H9 (cell line): ENCODE data around the gene SASH3. TPM values are rescaled to one million over a fixed set of nuclear protein-coding genes. Genes with fewer than 3 reads are reported as not detected.

ENCODE experiments used
- DNase-seq: peaks from one replicate; pipeline ENCODE4 v3.0.0-alpha.2; 2017
- H2AFZ ChIP-seq: one replicate; pipeline ENCODE4 v1.6.1; 2013; ENCODE audit warnings: mild to moderate bottlenecking, low read length, control low read depth, moderate library complexity
- H2AK5ac ChIP-seq: 2 replicates; pipeline ENCODE4 v1.6.1; 2013; ENCODE audit warnings: low read length, control low read depth, mixed read lengths; ENCODE audit not compliant: insufficient read length
- H2BK120ac ChIP-seq: one replicate; pipeline ENCODE4 v1.6.1; 2013; ENCODE audit warnings: low read depth, mild to moderate bottlenecking, low read length, control low read depth, inconsistent platforms; ENCODE audit not compliant: poor library complexity, severe bottlenecking
- H2BK12ac ChIP-seq: 2 replicates; pipeline ENCODE4 v1.6.1; 2013; ENCODE audit warnings: low read length, control low read depth, mixed read lengths, low read depth; ENCODE audit not compliant: insufficient read length
- H2BK15ac ChIP-seq: 2 replicates; pipeline ENCODE4 v1.6.1; 2013; ENCODE audit warnings: low read depth, low read length, control low read depth
- H2BK20ac ChIP-seq: one replicate; pipeline ENCODE4 v1.6.1; 2013; ENCODE audit warnings: low read depth, mild to moderate bottlenecking, low read length, control low read depth, inconsistent platforms; ENCODE audit not compliant: poor library complexity, severe bottlenecking
- H2BK5ac ChIP-seq: 2 replicates; pipeline ENCODE4 v1.6.1; 2013; ENCODE audit warnings: low read length, control low read depth, mixed read lengths; ENCODE audit not compliant: insufficient read length
- H3K14ac ChIP-seq: 2 replicates; pipeline ENCODE4 v1.6.1; 2013; ENCODE audit warnings: low read length, control low read depth; ENCODE audit not compliant: insufficient read depth
- H3K18ac ChIP-seq: 2 replicates; pipeline ENCODE4 v1.6.1; 2013; ENCODE audit warnings: low read depth, mild to moderate bottlenecking, mixed read lengths, low read length, control low read depth; ENCODE audit not compliant: insufficient read length
- H3K23ac ChIP-seq: 2 replicates; pipeline ENCODE4 v1.6.1; 2013; ENCODE audit warnings: low read length, control low read depth, mixed read lengths, low read depth; ENCODE audit not compliant: insufficient read length
- H3K23me2 ChIP-seq: 2 replicates; pipeline ENCODE4 v1.6.1; 2013; ENCODE audit warnings: low read depth, mild to moderate bottlenecking, mixed read lengths, low read length, control low read depth; ENCODE audit not compliant: insufficient read length, poor library complexity, severe bottlenecking
- H3K27ac ChIP-seq: 2 replicates; pipeline ENCODE4 v1.5.1; 2013; ENCODE audit warnings: low read length, control low read depth, mixed read lengths, low read depth; ENCODE audit not compliant: insufficient read length
- H3K27me3 ChIP-seq: 2 replicates; pipeline ENCODE4 v1.6.1; 2013; ENCODE audit warnings: low read length, control low read depth, inconsistent platforms; ENCODE audit not compliant: insufficient read depth
- H3K4ac ChIP-seq: 2 replicates; pipeline ENCODE4 v1.6.1; 2013; ENCODE audit warnings: low read depth, mild to moderate bottlenecking, control low read depth, inconsistent platforms, low read length, moderate library complexity
- H3K4me1 ChIP-seq: 2 replicates; pipeline ENCODE4 v1.6.1; 2013; ENCODE audit warnings: low read length, control low read depth, inconsistent platforms; ENCODE audit not compliant: insufficient read depth
- H3K4me2 ChIP-seq: 2 replicates; pipeline ENCODE4 v1.6.1; 2013; ENCODE audit warnings: low read length, control low read depth, mixed read lengths; ENCODE audit not compliant: insufficient read length, insufficient read depth
- H3K56ac ChIP-seq: 2 replicates; pipeline ENCODE4 v1.6.1; 2013; ENCODE audit warnings: low read depth, mild to moderate bottlenecking, mixed read lengths, low read length, control low read depth; ENCODE audit not compliant: insufficient read length
- H3K79me1 ChIP-seq: 2 replicates; pipeline ENCODE4 v1.6.1; 2013; ENCODE audit warnings: low read depth, mild to moderate bottlenecking, moderate library complexity, low read length, control low read depth, inconsistent platforms; ENCODE audit not compliant: insufficient read depth, poor library complexity, severe bottlenecking
- H3K79me2 ChIP-seq: 2 replicates; pipeline ENCODE4 v1.6.1; 2013; ENCODE audit warnings: low read length, control low read depth, inconsistent platforms; ENCODE audit not compliant: insufficient read depth
- H3K9ac ChIP-seq: 2 replicates; pipeline ENCODE4 v1.6.1; 2013; ENCODE audit warnings: low read length, control low read depth, mixed read lengths; ENCODE audit not compliant: insufficient read length; ENCODE audit errors: extremely low read depth
- H3K9me3 ChIP-seq: one replicate; pipeline ENCODE4 v1.6.1; 2013; ENCODE audit warnings: low read depth, low read length, inconsistent platforms; ENCODE audit not compliant: control insufficient read depth
- H3T11ph ChIP-seq: one replicate; pipeline ENCODE4 v1.6.1; 2013; ENCODE audit warnings: mild to moderate bottlenecking, low read length, control low read depth, inconsistent platforms
- H4K20me1 ChIP-seq: one replicate; pipeline ENCODE4 v1.6.1; 2013; ENCODE audit not compliant: control insufficient read depth, insufficient read length, insufficient read depth
- H4K5ac ChIP-seq: 2 replicates; pipeline ENCODE4 v1.6.1; 2013; ENCODE audit warnings: low read depth, mild to moderate bottlenecking, mixed read lengths, low read length, control low read depth; ENCODE audit not compliant: insufficient read length
- H4K8ac ChIP-seq: replicated peaks from 2 replicates; pipeline ENCODE4 v1.6.1; 2013; ENCODE audit warnings: low read length, control low read depth, mixed read lengths, low read depth; ENCODE audit not compliant: insufficient read length
- H4K91ac ChIP-seq: 2 replicates; pipeline ENCODE4 v1.6.1; 2013; ENCODE audit warnings: low read depth, mild to moderate bottlenecking, moderate library complexity, mixed read lengths, low read length, control low read depth; ENCODE audit not compliant: insufficient read length
- H3K27ac Mint-ChIP-seq, 3 experiments: 2 replicates in 2 of 3; 3 replicates in 1 of 3; pipeline ENCODE4 v1.8.0; 2020 to 2021; ENCODE audit warnings: mixed read lengths in 3 of 3, mild to moderate bottlenecking in 1 of 3, moderate library complexity in 1 of 3
- H3K27me3 Mint-ChIP-seq: 2 replicates; pipeline ENCODE4 v1.8.0; 2021; ENCODE audit warnings: low read depth, mild to moderate bottlenecking, moderate library complexity, mixed read lengths
- H3K36me3 Mint-ChIP-seq, 3 experiments: 2 replicates in 2 of 3; 3 replicates in 1 of 3; pipeline ENCODE4 v1.8.0; 2020 to 2021; ENCODE audit warnings: low read depth in 3 of 3, mixed read lengths in 3 of 3; ENCODE audit not compliant: insufficient read depth in 1 of 3
- H3K4me1 Mint-ChIP-seq, 2 experiments: 2 replicates each; pipeline ENCODE4 v1.8.0; 2020; ENCODE audit warnings: mixed read lengths in 2 of 2
- H3K4me3 Mint-ChIP-seq, 2 experiments: 2 replicates in 1 of 2; 3 replicates in 1 of 2; pipeline ENCODE4 v1.8.0; 2020 to 2021; ENCODE audit warnings: mild to moderate bottlenecking in 2 of 2, mixed read lengths in 2 of 2, moderate library complexity in 1 of 2
- H3K9me3 Mint-ChIP-seq, 2 experiments: 2 replicates in 1 of 2; 3 replicates in 1 of 2; pipeline ENCODE4 v1.8.0; 2020; ENCODE audit warnings: mild to moderate bottlenecking in 2 of 2, mixed read lengths in 2 of 2, moderate library complexity in 1 of 2
- WGBS: extraction: QIAGEN DNeasy Blood & Tissue Kit; methylation state at CpG from one replicate; pipeline ENCODE4 v1.1.7; 2013; ENCODE audit warnings: missing lambda C conversion rate, low lambda C conversion rate, mixed read lengths; ENCODE audit not compliant: insufficient read length; ENCODE audit errors: extremely low coverage; 5-methylcytosine and 5-hydroxymethylcytosine counted together
- total RNA-seq: library from RNA; stranded (reverse); gene quantifications from 2 replicates; pipeline ENCODE4 v1.2.1, GENCODE V29; 2021
- TF ChIP-seq, protein P1 (sequence below): fragments of 200-600 bp; sonication (generic); conservative IDR thresholded peaks from 3 replicates; pipeline ENCODE4 v1.8.0; 2021; ENCODE audit warnings: antibody characterized with exemption, mild to moderate bottlenecking

The SASH3 gene
- total RNA-seq, 1 experiment from 2014 or later: not detected

DNA sequence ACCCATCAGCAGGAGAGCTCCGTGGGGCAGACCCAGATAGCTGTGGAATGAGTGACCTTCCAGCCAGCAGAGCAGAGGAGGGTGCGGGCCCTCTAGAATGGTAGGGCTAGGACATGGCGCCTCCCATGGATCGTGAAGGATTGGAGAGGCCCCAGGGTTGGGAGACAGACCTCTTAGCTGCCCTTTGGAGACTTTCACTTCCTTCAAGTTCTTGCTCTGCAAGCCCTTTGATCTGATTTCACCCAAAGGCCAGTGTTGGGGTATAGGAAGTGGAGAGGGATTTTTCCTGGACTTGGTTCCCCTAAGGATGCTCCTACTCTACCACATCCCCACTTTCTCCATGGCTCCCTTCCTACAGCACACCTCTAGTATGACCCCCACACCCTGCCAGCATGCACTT lies 3.0 kb downstream of the SASH3 start:
- H3K9ac ChIP-seq: no peak overlapping the region
- H2AFZ ChIP-seq: no peak overlapping the region
- TF ChIP-seq, protein P1, sequence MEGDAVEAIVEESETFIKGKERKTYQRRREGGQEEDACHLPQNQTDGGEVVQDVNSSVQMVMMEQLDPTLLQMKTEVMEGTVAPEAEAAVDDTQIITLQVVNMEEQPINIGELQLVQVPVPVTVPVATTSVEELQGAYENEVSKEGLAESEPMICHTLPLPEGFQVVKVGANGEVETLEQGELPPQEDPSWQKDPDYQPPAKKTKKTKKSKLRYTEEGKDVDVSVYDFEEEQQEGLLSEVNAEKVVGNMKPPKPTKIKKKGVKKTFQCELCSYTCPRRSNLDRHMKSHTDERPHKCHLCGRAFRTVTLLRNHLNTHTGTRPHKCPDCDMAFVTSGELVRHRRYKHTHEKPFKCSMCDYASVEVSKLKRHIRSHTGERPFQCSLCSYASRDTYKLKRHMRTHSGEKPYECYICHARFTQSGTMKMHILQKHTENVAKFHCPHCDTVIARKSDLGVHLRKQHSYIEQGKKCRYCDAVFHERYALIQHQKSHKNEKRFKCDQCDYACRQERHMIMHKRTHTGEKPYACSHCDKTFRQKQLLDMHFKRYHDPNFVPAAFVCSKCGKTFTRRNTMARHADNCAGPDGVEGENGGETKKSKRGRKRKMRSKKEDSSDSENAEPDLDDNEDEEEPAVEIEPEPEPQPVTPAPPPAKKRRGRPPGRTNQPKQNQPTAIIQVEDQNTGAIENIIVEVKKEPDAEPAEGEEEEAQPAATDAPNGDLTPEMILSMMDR: no peak
- H3K23me2 ChIP-seq: no peaks in the 10 kb centered on the region
- Mint-ChIP-seq H3K4me3 (no peak overlapping the region), H3K9me3 (peaks cover 0 to 52% of the 10 kb centered on the region in 2 experiments; a peak in 2 of 5 replicates), H3K27me3 (peaks cover 13% of the 10 kb centered on the region), H3K27ac (no peak overlapping the region), H3K4me1 (no peaks in the 10 kb centered on the region; a peak in 1 of 4 replicates), H3K36me3 (peaks cover 0 to 6% (median 0%) of the 10 kb centered on the region in 3 experiments; a peak in 1 of 7 replicates)
- H3K9me3 ChIP-seq: no peaks in the 10 kb centered on the region
- H3K18ac ChIP-seq: no peak overlapping the region
- H2BK12ac ChIP-seq: no peak overlapping the region
- no peak for DNase-seq
- H2BK20ac ChIP-seq: no peak overlapping the region
- no peak overlapping the region for H4K8ac ChIP-seq
- no peak overlapping the region for H4K5ac ChIP-seq
- no peak overlapping the region for H2BK120ac ChIP-seq
- WGBS: no CpG with 5 or more reads among the region's 4 CpGs
- H3K27ac ChIP-seq: no peak overlapping the region
- H3K27me3 ChIP-seq: no peaks in the 10 kb centered on the region
- no peak overlapping the region for H3K4ac ChIP-seq
- no peak overlapping the region for H3K23ac ChIP-seq
- H2BK15ac ChIP-seq: no peak overlapping the region
- H3K4me1 ChIP-seq: no peaks in the 10 kb centered on the region; the same call in 1 of the 2 replicates
- H3T11ph ChIP-seq: no peak overlapping the region
- no peaks in the 10 kb centered on the region for H3K79me1 ChIP-seq
- H3K14ac ChIP-seq: no peak overlapping the region
- no peak overlapping the region for H4K91ac ChIP-seq
- H3K79me2 ChIP-seq: no peaks in the 10 kb centered on the region
- H3K56ac ChIP-seq: no peak overlapping the region
- H3K4me2 ChIP-seq: no peak overlapping the region
- H2BK5ac ChIP-seq: no peak overlapping the region
- no peak overlapping the region for H2AK5ac ChIP-seq
- no peaks in the 10 kb centered on the region for H4K20me1 ChIP-seq
